ENCODE data around the gene BACH2.

- TF ChIP-seq CTCF (IDR thresholded peaks at IDR 0.05) (no peak), POLR2A (IDR thresholded peaks at IDR 0.05) (no peak), EP300 (IDR thresholded peaks at IDR 0.05) (no peak)
These were observed 324.6 kb downstream of the BACH2 start for GRCh38 chr6:89972025-89972381.

Measured in stomach (tissue), 4 donors.